ENCODE data around the gene OCIAD2. TPM values are rescaled to one million over a fixed set of nuclear protein-coding genes. Genes with fewer than 3 reads are reported as not detected.
A peak's percentile ranks its signal among the peaks of the same experiment; 100 is the strongest.

Gene OCIAD2
- polyA plus RNA-seq, 1 experiment = 34.2 TPM

DNA sequence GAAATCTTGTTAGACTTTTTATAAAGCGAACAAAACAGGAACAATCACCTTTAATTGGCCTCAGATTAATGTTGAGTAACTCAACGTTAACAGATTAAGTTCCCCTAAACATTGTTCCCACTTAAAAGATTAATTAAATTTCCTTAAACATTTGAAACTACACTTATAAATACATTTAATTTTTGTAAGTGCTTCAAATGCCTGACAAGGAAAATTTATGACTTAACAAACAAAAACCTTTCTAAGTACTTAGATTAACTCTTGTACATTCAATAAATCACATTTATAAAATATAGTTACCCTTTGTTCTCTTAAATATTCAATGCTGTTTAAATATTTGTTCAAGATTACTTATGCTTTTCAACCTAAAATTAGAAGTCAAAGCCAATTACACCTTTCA, 39.4 kb upstream of the OCIAD2 start:
- ChIA-PET CTCF (interaction anchor here (0.6 to 1.6 kb wide), 2 partner anchors 17 to 770 kb away, joined by 3 read pairs; no protein-coding TSS in a partner anchor), POLR2A (no interaction called here)
- DNase-seq (ENCODE audit: low read depth) = no peak
- no peak overlapping the region for H3K4me3 ChIP-seq (ENCODE audit: low read depth, low read length)
- H3K27me3 ChIP-seq (ENCODE audit: control insufficient read depth, insufficient read depth, low read length) = peaks cover 3% of the 10 kb centered on the region
- H3K36me3 ChIP-seq (ENCODE audit: control insufficient read depth, insufficient read depth, low read length) = no peaks in the 10 kb centered on the region
- TF ChIP-seq CTCF (IDR thresholded peaks at IDR 0.05; ENCODE audit: insufficient read depth, low read depth, low read length) = no peak

DNA sequence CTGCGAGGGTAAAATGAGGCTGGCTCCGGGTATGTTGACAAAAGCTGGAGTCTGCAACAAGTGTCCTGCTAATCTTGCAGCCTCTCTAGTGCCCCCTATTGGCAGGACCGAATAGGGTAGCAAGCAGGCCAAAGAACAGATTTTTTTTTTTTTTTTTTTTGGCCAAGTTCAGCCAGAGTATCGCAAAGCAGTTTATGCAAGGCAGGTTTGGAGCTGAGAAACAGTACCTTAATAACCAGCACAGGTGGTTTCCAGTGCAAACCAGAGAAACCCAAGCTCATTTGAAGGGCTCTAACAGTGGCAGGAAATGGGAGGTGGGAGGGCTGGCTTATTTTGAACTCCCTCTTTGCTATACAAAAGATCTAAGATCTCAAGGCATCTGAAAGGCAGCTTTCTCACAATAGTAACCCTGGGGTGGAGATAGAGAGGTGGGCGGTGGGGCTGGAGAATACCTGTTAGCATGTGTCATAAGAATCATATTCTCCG, 38.2 kb upstream of the OCIAD2 start:
- ChIA-PET CTCF (interaction anchor here (0.8 to 1.3 kb wide), 3 partner anchors 8 to 17 kb away, joined by 3 read pairs; no protein-coding TSS in a partner anchor), POLR2A (no interaction called here)
- Histone ChIP-seq H3K27me3 (ENCODE audit: control insufficient read depth, insufficient read depth, low read length) (peaks cover 3% of the 10 kb centered on the region), H3K4me3 (ENCODE audit: low read depth, low read length) (no peak overlapping the region), H3K36me3 (ENCODE audit: control insufficient read depth, insufficient read depth, low read length) (no peaks in the 10 kb centered on the region)
- DNase-seq (ENCODE audit: low read depth) = no peak
- TF ChIP-seq CTCF (IDR thresholded peaks at IDR 0.05; ENCODE audit: insufficient read depth, low read depth, low read length) = peak; percentile 31; the same call in 1 of the 2 replicates

- no peaks in the 10 kb centered on the region for H3K36me3 ChIP-seq (ENCODE audit: control insufficient read depth, insufficient read depth, low read length)
- H3K27me3 ChIP-seq (ENCODE audit: control insufficient read depth, insufficient read depth, low read length) = peaks cover 3% of the 10 kb centered on the region
- POLR2A ChIA-PET = no interaction called here
- TF ChIP-seq CTCF (IDR thresholded peaks at IDR 0.05; ENCODE audit: insufficient read depth, low read depth, low read length) = no peak
- no peak for DNase-seq (ENCODE audit: low read depth)
- H3K4me3 ChIP-seq (ENCODE audit: low read depth, low read length) = no peak overlapping the region
- CTCF ChIA-PET = interaction anchor here (0.8 to 1.3 kb wide), 3 partner anchors 8 to 18 kb away, joined by 3 read pairs; no protein-coding TSS in a partner anchor
Observed at GRCh38 chr4:48944252-48944651, 37.7 kb upstream of the OCIAD2 start.

- Histone ChIP-seq H3K4me3 (ENCODE audit: low read depth, low read length) (no peak overlapping the region), H3K36me3 (ENCODE audit: control insufficient read depth, insufficient read depth, low read length) (no peaks in the 10 kb centered on the region), H3K27me3 (ENCODE audit: control insufficient read depth, insufficient read depth, low read length) (peaks cover 3% of the 10 kb centered on the region)
- ChIA-PET CTCF (interaction anchor here (0.8 kb wide), 1 partner anchor 19 kb away, joined by 3 read pairs; no protein-coding TSS in a partner anchor), POLR2A (no interaction called here)
- DNase-seq (ENCODE audit: low read depth) = no peak
- TF ChIP-seq CTCF (IDR thresholded peaks at IDR 0.05; ENCODE audit: insufficient read depth, low read depth, low read length) = peak; percentile 10; the same call in 1 of the 2 replicates
Observed at GRCh38 chr4:48943387-48943786, 36.8 kb upstream of the OCIAD2 start.

DNA sequence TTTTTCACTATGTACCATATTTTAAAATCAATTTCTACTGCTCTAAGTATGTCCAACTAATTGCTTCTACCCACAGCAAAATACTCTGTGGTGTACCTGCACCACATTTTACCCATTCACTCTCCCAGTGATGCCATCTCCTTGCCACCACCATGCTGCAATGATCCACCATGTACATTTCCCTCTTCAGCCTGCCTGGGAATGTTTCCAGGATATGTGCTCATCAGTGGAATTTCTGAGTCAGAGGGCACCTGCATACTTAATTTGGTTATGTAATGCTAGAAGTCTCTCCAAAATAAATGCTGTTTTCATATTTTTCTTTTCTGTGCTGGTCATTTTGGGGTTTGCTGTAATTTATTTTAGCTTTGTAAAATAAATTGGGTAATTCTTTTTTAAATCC, 33.2 kb upstream of the OCIAD2 start:
- peak; percentile 44 for DNase-seq (ENCODE audit: low read depth)
- ChIA-PET POLR2A (no interaction called here), CTCF (no interaction called here)
- Histone ChIP-seq H3K27me3 (ENCODE audit: control insufficient read depth, insufficient read depth, low read length) (peaks cover 3% of the 10 kb centered on the region), H3K36me3 (ENCODE audit: control insufficient read depth, insufficient read depth, low read length) (no peaks in the 10 kb centered on the region), H3K4me3 (ENCODE audit: low read depth, low read length) (no peak overlapping the region)
- TF ChIP-seq CTCF (IDR thresholded peaks at IDR 0.05; ENCODE audit: insufficient read depth, low read depth, low read length) = no peak
